UCSD-AML1 (cell line): ENCODE data around the gene CD180.

ENCODE experiments used
- DNase-seq: peaks from one replicate; lab custom pipeline; 2025; ENCODE audit not compliant: unreplicated experiment; lab: John Stamatoyannopoulos, UW

CD180 gene

GRCh38 chr5:67135381-67135984 lies 61.1 kb downstream of the CD180 start:
- no peak for DNase-seq

- no peak for DNase-seq
Measured at GRCh38 chr5:67133776-67134175, 62.8 kb downstream of the CD180 start.

GRCh38 chr5:67133217-67133616 lies 63.4 kb downstream of the CD180 start:
- DNase-seq, result no peak

- no peak for DNase-seq
Measured at GRCh38 chr5:67129768-67130167, 66.8 kb downstream of the CD180 start.
